Measurements from ENCODE around the gene TMEM179. TPM values are rescaled to one million over a fixed set of nuclear protein-coding genes. Genes with fewer than 3 reads are reported as not detected.

The TMEM179 gene
- total and polyA plus RNA-seq, 10 of the 15 experiments (the other 5 are each of a cell fraction or from before 2014, with no cell fraction given), result not detected

- no TSS peak for BruUV-seq (replicated peaks)
- Histone ChIP-seq H3K27me3 (replicated peaks in 1 of 2; ENCODE audit: control insufficient read depth in 2 of 2, insufficient read depth in 2 of 2, low read length in 1 of 2) (peaks cover 4 to 5% of the 10 kb centered on the region in 2 experiments; a peak in 2 of 4 replicates), H3K9me3 (replicated peaks; ENCODE audit: control insufficient read depth, insufficient read depth, low read length) (no peaks in the 10 kb centered on the region), H3K27ac (ENCODE audit: control insufficient read depth, insufficient read depth) (no peak overlapping the region), H3K36me3 (ENCODE audit: control insufficient read depth in 2 of 2, insufficient read depth in 2 of 2, low read length in 1 of 2) (no peaks in the 10 kb centered on the region), H2AFZ (ENCODE audit: control insufficient read depth, low read depth, low read length) (no peak overlapping the region), H4K20me1 (ENCODE audit: control insufficient read depth, insufficient read depth) (no peaks in the 10 kb centered on the region), H3K79me2 (ENCODE audit: control insufficient read depth, insufficient read depth, low read length) (no peaks in the 10 kb centered on the region), H3K4me3 (no peak overlapping the region), H3K4me1 (ENCODE audit: control insufficient read depth, insufficient read depth, low read length) (no peaks in the 10 kb centered on the region), H3K4me2 (ENCODE audit: control insufficient read depth, insufficient read depth) (no peak overlapping the region), H3K9ac (ENCODE audit: control insufficient read depth, insufficient read depth, low read length) (no peak overlapping the region)
- ATAC-seq (no peak), DNase-seq (ENCODE audit: low read depth, low spot score) (no peak), FAIRE-seq (no peak)
- WGBS (ENCODE audit: insufficient coverage, insufficient replicate concordance, low lambda C conversion rate, missing lambda C conversion rate), result 26% methylated on average over 11 of the region's 11 CpGs
- TF ChIP-seq ETV6 (conservative IDR thresholded peaks at IDR 0.05 in 1 of 2, IDR thresholded peaks at IDR 0.05 in 1 of 2; ENCODE audit: borderline replicate concordance in 1 of 2, low read depth in 1 of 2) (no peak), ATF3 (IDR thresholded peaks at IDR 0.05; ENCODE audit: borderline replicate concordance, extremely low read depth, low read depth, low read length) (no peak), HDGF (IDR thresholded peaks at IDR 0.05) (no peak), BRCA1 (IDR thresholded peaks at IDR 0.05; ENCODE audit: low read depth, low read length) (no peak), ZNF274 (IDR thresholded peaks at IDR 0.05; ENCODE audit: insufficient read depth, insufficient read length) (no peak), SREBF2 (IDR thresholded peaks at IDR 0.05; ENCODE audit: low read length) (no peak), GABPA (IDR thresholded peaks at IDR 0.05; ENCODE audit: low read depth) (no peak), SIN3A (IDR thresholded peaks at IDR 0.05; ENCODE audit: low read depth, low read length) (no peak), E2F8 (IDR thresholded peaks at IDR 0.05; ENCODE audit: low read depth, partially characterized antibody) (no peak), SPI1 (IDR thresholded peaks at IDR 0.05; ENCODE audit: borderline replicate concordance, insufficient read depth, low read depth, low read length) (no peak), IRF3 (IDR thresholded peaks at IDR 0.05) (no peak)
- in situ Hi-C loops (cut with MboI), result no loop called here
- ChIA-PET CTCF (interaction anchor here (0.7 kb wide), 1 partner anchor 1530 kb away, joined by 3 read pairs; no protein-coding TSS in a partner anchor), POLR2A (no interaction called here), RAD21 (ENCODE audit: unreplicated experiment) (no interaction called here), SMC1A (ENCODE audit: uncharacterized antibody, unreplicated experiment) (interaction anchor here (0.7 kb wide), 1 partner anchor 591 kb away, joined by 3 read pairs; no protein-coding TSS in a partner anchor)
- intact Hi-C loops (cut with micrococcal nuclease; ENCODE audit: unreplicated experiment), result no loop called here
These were observed 62.6 kb downstream of the TMEM179 start for GRCh38 chr14:104541905-104542465.

Other genes with a start within 250 kb of the TMEM179 start
- not detected in 2 replicates for gene C14orf180, start 25.0 kb downstream of the TMEM179 start, total RNA-seq (2014; rRNA removed)
- gene C14orf180, start 25.0 kb downstream of the TMEM179 start, total RNA-seq (2014; rRNA removed; fragmentation: Illumina TruSeq; extraction: Trizol), result not detected in 2 replicates
- gene C14orf180, start 25.0 kb downstream of the TMEM179 start, total RNA-seq (2021), result not detected in 2 replicates
- gene C14orf180, start 25.0 kb downstream of the TMEM179 start, polyA plus RNA-seq (2011; rRNA removed), result not detected in 2 replicates
- not detected in 2 replicates for gene C14orf180, start 25.0 kb downstream of the TMEM179 start, polyA plus RNA-seq (2014; fragmentation: Illumina TruSeq; extraction: Trizol)
- gene C14orf180, start 25.0 kb downstream of the TMEM179 start, polyA plus RNA-seq (2014; fragmentation: Nextera tagmentation; extraction: Ambion mirVana), result not detected
- not detected in 2 replicates for gene C14orf180, start 25.0 kb downstream of the TMEM179 start, polyA plus RNA-seq (2014; rRNA removed)
- gene C14orf180, start 25.0 kb downstream of the TMEM179 start, polyA plus RNA-seq (2016; fragmentation: Nextera tagmentation; extraction: Ambion mirVana), result not detected
- gene INF2, start 84.8 kb upstream of the TMEM179 start, total RNA-seq (2014; rRNA removed), result 16.3 and 21.1 TPM in 2 replicates
- gene INF2, start 84.8 kb upstream of the TMEM179 start, total RNA-seq (2014; rRNA removed; fragmentation: Illumina TruSeq; extraction: Trizol), result 5.7 and 5.8 TPM in 2 replicates
- gene INF2, start 84.8 kb upstream of the TMEM179 start, total RNA-seq (2021), result 42.7 and 43.2 TPM in 2 replicates
- gene INF2, start 84.8 kb upstream of the TMEM179 start, polyA plus RNA-seq (2011; rRNA removed), result 3.8 and 7.6 TPM in 2 replicates
- gene INF2, start 84.8 kb upstream of the TMEM179 start, polyA plus RNA-seq (2014; fragmentation: Illumina TruSeq; extraction: Trizol), result 2.7 and 5.3 TPM in 2 replicates
- gene INF2, start 84.8 kb upstream of the TMEM179 start, polyA plus RNA-seq (2014; fragmentation: Nextera tagmentation; extraction: Ambion mirVana), result 1 to 10 TPM in 1 of 2 experiments, under 1 TPM in 1; 0.72 to 2.1 TPM
- 28.2 and 33.9 TPM in 2 replicates for gene INF2, start 84.8 kb upstream of the TMEM179 start, polyA plus RNA-seq (2014; rRNA removed)
- gene INF2, start 84.8 kb upstream of the TMEM179 start, polyA plus RNA-seq (2016; fragmentation: Nextera tagmentation; extraction: Ambion mirVana), result 1 to 10 TPM; 8.9 to 9.1 TPM
- gene ADSS1, start 119.5 kb upstream of the TMEM179 start, total RNA-seq (2014; rRNA removed), result not detected in 2 replicates
- not detected in 2 replicates for gene ADSS1, start 119.5 kb upstream of the TMEM179 start, total RNA-seq (2014; rRNA removed; fragmentation: Illumina TruSeq; extraction: Trizol)
- 0.28 TPM in 1 of 2 replicates, not detected in the other for gene ADSS1, start 119.5 kb upstream of the TMEM179 start, total RNA-seq (2021)
- 0.19 and 0.39 TPM in 2 replicates for gene ADSS1, start 119.5 kb upstream of the TMEM179 start, polyA plus RNA-seq (2011; rRNA removed)
- 0.12 TPM in 1 of 2 replicates, not detected in the other for gene ADSS1, start 119.5 kb upstream of the TMEM179 start, polyA plus RNA-seq (2014; fragmentation: Illumina TruSeq; extraction: Trizol)
- gene ADSS1, start 119.5 kb upstream of the TMEM179 start, polyA plus RNA-seq (2014; fragmentation: Nextera tagmentation; extraction: Ambion mirVana), result under 1 TPM in 1 of 2 experiments, not detected in 1; 0.11 TPM
- gene ADSS1, start 119.5 kb upstream of the TMEM179 start, polyA plus RNA-seq (2014; rRNA removed), result 0.45 TPM in 1 of 2 replicates, not detected in the other
- gene ADSS1, start 119.5 kb upstream of the TMEM179 start, polyA plus RNA-seq (2016; fragmentation: Nextera tagmentation; extraction: Ambion mirVana), result not detected
- 182 and 197 TPM in 2 replicates for gene SIVA1, start 148.4 kb upstream of the TMEM179 start, total RNA-seq (2014; rRNA removed)
- gene SIVA1, start 148.4 kb upstream of the TMEM179 start, total RNA-seq (2014; rRNA removed; fragmentation: Illumina TruSeq; extraction: Trizol), result 18.8 and 26.6 TPM in 2 replicates
- 128 and 137 TPM in 2 replicates for gene SIVA1, start 148.4 kb upstream of the TMEM179 start, total RNA-seq (2021)
- 29.6 and 75.5 TPM in 2 replicates for gene SIVA1, start 148.4 kb upstream of the TMEM179 start, polyA plus RNA-seq (2011; rRNA removed)
- 4.0 and 7.6 TPM in 2 replicates for gene SIVA1, start 148.4 kb upstream of the TMEM179 start, polyA plus RNA-seq (2014; fragmentation: Illumina TruSeq; extraction: Trizol)
- gene SIVA1, start 148.4 kb upstream of the TMEM179 start, polyA plus RNA-seq (2014; fragmentation: Nextera tagmentation; extraction: Ambion mirVana), result 10 to 100 TPM in 1 of 2 experiments, 1 to 10 TPM in 1; 4.6 to 30.6 TPM
- gene SIVA1, start 148.4 kb upstream of the TMEM179 start, polyA plus RNA-seq (2014; rRNA removed), result 173 and 207 TPM in 2 replicates
- 100 to 1,000 TPM; 270 to 282 TPM for gene SIVA1, start 148.4 kb upstream of the TMEM179 start, polyA plus RNA-seq (2016; fragmentation: Nextera tagmentation; extraction: Ambion mirVana)
- 70.8 and 83.6 TPM in 2 replicates for gene AKT1, start 191.0 kb upstream of the TMEM179 start, total RNA-seq (2014; rRNA removed)
- 55.9 and 62.4 TPM in 2 replicates for gene AKT1, start 191.0 kb upstream of the TMEM179 start, total RNA-seq (2014; rRNA removed; fragmentation: Illumina TruSeq; extraction: Trizol)
- gene AKT1, start 191.0 kb upstream of the TMEM179 start, total RNA-seq (2021), result 102 and 110 TPM in 2 replicates
- 44.8 and 70.3 TPM in 2 replicates for gene AKT1, start 191.0 kb upstream of the TMEM179 start, polyA plus RNA-seq (2011; rRNA removed)
- 19.3 and 55.4 TPM in 2 replicates for gene AKT1, start 191.0 kb upstream of the TMEM179 start, polyA plus RNA-seq (2014; fragmentation: Illumina TruSeq; extraction: Trizol)
- gene AKT1, start 191.0 kb upstream of the TMEM179 start, polyA plus RNA-seq (2014; fragmentation: Nextera tagmentation; extraction: Ambion mirVana), result 1 to 10 TPM in 1 of 2 experiments, under 1 TPM in 1; 0.63 to 1.4 TPM
- gene AKT1, start 191.0 kb upstream of the TMEM179 start, polyA plus RNA-seq (2014; rRNA removed), result 92.3 and 101 TPM in 2 replicates
- 1 to 10 TPM; 9.0 to 9.2 TPM for gene AKT1, start 191.0 kb upstream of the TMEM179 start, polyA plus RNA-seq (2016; fragmentation: Nextera tagmentation; extraction: Ambion mirVana)
- gene ZBTB42, start 196.3 kb upstream of the TMEM179 start, total RNA-seq (2014; rRNA removed), result 0.33 and 0.68 TPM in 2 replicates
- 0.46 and 0.54 TPM in 2 replicates for gene ZBTB42, start 196.3 kb upstream of the TMEM179 start, total RNA-seq (2014; rRNA removed; fragmentation: Illumina TruSeq; extraction: Trizol)
- 1.2 and 1.3 TPM in 2 replicates for gene ZBTB42, start 196.3 kb upstream of the TMEM179 start, total RNA-seq (2021)
- 0.10 and 0.22 TPM in 2 replicates for gene ZBTB42, start 196.3 kb upstream of the TMEM179 start, polyA plus RNA-seq (2011; rRNA removed)
- 0.13 TPM in 1 of 2 replicates, not detected in the other for gene ZBTB42, start 196.3 kb upstream of the TMEM179 start, polyA plus RNA-seq (2014; fragmentation: Illumina TruSeq; extraction: Trizol)
- gene ZBTB42, start 196.3 kb upstream of the TMEM179 start, polyA plus RNA-seq (2014; fragmentation: Nextera tagmentation; extraction: Ambion mirVana), result under 1 TPM in 1 of 2 experiments, not detected in 1; 0.05 TPM
- gene ZBTB42, start 196.3 kb upstream of the TMEM179 start, polyA plus RNA-seq (2014; rRNA removed), result 0.51 and 0.94 TPM in 2 replicates
- under 1 TPM in 1 of 2 experiments, not detected in 1; 0.23 TPM for gene ZBTB42, start 196.3 kb upstream of the TMEM179 start, polyA plus RNA-seq (2016; fragmentation: Nextera tagmentation; extraction: Ambion mirVana)